ENCODE data around the gene STMP1. TPM values are rescaled to one million over a fixed set of nuclear protein-coding genes. Genes with fewer than 3 reads are reported as not detected.

STMP1 gene
- polyA plus RNA-seq, 4 donors, result 75.5 to 92.1 (median 82.1) TPM

DNA sequence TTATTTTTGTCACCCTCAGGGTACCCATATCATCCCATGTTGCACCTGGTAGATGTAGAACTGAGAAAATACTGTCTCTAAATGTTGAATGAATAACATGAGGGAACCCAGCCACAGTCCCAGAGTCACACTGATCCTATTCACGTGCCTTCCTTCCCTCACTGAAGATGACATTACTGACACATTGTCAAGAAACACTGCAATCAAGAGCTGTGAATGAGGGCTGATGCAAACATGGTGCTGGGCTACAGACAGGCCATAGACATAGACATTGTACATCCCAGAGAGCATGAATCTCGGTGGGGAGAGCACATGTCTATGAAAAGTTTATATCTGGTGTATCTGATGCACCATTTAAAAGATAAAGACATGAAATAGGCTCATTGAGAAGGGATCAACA, 55.9 kb downstream of the STMP1 start:
- DNase-seq (ENCODE audit: low read depth in 4 of 4, low spot score in 2 of 4), result no peak

DNA sequence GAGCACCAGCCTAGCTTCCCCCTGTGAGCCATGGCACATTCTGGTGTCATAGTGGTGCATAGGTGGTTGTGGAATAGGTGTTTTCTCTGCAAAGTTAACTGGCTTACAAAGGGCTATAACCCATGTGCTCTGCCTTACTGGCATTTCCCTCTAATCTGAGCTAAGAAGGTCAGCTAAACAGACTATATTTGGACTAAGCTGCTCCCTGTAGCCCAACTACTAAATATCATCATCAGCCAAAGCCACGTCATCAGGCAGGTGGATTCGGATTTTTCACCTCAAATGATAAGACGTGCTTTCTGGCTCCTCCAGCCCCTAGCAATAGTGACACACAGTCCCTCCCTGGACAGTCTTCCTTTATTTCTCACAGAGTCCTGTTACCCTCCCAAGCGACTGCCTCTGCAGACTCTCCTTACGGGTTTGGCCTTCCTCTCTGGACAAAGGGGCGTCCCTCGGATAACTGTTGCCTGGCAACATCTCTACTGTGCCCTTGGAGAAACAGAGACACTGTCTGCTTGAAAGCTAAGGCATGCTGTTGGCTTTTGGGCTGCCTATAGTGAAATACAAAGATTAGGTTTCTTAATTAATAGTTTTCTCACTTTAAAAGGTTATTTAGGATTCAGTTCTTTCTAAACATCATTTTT, 56.6 kb downstream of the STMP1 start:
- no peak for DNase-seq (ENCODE audit: low read depth in 4 of 4, low spot score in 2 of 4)

DNA sequence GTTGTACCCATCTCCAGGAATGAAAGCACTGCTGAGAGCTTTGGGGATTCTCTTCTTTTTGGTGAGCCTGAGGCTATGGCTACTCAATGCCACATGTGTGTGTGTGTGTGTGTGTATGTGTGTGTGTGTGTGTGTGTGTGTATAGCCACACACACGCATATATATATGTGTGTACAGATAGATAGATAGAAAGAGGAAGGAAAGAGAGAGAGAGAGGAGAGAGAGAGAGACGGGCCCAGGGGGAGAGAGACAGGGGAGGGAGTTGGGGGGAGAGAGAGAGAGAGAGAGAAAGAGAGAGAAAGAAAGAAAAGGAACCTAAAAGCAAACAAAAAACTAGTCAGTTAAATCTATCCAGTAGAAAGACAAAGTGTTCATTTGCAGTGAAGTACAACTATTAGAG, 57.4 kb downstream of the STMP1 start:
- no peak for DNase-seq (ENCODE audit: low read depth in 4 of 4, low spot score in 2 of 4)

DNA sequence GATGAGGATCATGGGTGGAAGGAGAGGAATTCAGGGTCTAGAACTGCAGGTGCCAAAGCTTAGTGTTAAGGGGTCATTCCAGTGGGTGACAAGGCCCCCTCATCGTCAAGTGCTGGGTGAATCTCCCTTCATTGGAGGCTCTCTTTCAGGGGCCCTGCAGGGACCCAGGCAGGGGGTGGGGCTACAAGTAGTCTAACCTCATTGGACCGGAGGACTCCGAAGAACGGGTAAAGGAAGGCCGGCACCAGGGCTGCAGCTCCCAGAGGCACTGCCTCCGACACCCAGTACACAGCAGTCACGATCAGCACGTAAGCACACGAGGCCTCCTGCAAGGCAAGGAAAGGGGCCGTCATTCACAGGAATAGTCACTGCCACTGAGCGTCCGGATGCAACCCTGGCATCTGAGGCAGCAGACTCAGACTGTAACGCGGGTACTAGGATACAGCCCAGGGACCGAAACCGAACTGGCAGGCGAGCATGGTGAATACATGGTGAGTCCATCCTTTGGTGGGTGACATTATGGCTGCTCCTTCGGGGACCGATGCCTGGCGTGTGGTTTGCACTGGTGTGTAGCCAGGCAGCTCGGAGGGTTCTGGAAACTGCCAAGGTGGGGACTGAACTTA, 59.0 kb downstream of the STMP1 start:
- no peak for DNase-seq (ENCODE audit: low read depth in 4 of 4, low spot score in 2 of 4)

DNA sequence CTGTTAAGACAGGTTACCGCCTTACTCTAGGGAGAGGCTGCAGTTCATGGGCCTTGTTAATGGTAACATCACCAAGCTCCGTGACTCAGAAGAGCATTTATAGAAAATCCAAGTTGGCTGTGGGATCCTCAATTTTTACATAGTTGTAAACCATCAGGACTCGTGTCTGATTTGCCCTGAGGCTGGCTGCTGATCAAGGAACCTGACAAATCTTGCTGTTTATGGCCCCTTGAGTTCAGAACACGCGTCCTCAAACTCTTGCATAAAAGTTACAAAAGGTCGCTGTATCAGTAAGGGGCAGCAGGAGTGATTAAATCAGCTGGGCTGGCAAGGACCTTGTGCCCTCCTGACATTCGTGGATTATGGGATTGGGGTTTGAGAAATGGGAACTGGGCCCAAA, 61.1 kb downstream of the STMP1 start:
- no peak for DNase-seq (ENCODE audit: low read depth in 4 of 4, low spot score in 2 of 4)

Other genes starting within 250 kb of the STMP1 start
- 10 to 100 TPM; 29.2 to 35.7 (median 33.9) TPM for gene CNOT4, start 152.4 kb upstream of the STMP1 start, polyA plus RNA-seq (ENCODE audit: insufficient read length in 4 of 4)
- 10 to 100 TPM; 66.7 to 79.4 (median 69.6) TPM for gene NUP205, start 104.6 kb upstream of the STMP1 start, polyA plus RNA-seq (ENCODE audit: insufficient read length in 4 of 4)
- 1 to 10 TPM in 3 of 4 donors, under 1 TPM in 1; 0.71 to 7.2 (median 3.6) TPM for gene SLC13A4, start 65.7 kb downstream of the STMP1 start, polyA plus RNA-seq (ENCODE audit: insufficient read length in 4 of 4)
- under 1 TPM in 1 of 4 donors, not detected in 3; 0.19 TPM for gene FAM180A, start 86.3 kb downstream of the STMP1 start, polyA plus RNA-seq (ENCODE audit: insufficient read length in 4 of 4)

Measured in left renal cortex interstitium (tissue), 4 donors.